Progenitor cell of endocrine pancreas (in vitro differentiated cells): ENCODE measurements around the gene DAB2. TPM values are rescaled to one million over a fixed set of nuclear protein-coding genes. Genes with fewer than 3 reads are reported as not detected.
A peak's percentile ranks its signal among the peaks of the same experiment; 100 is the strongest.

Source experiments
- DNase-seq: peaks from one replicate; pipeline ENCODE4 v3.0.0; 2021; ENCODE audit warnings: low spot score; ENCODE audit not compliant: unreplicated experiment
- H3K27ac Mint-ChIP-seq: 2 replicates; pipeline ENCODE4 v1.8.0; 2021; ENCODE audit warnings: mild to moderate bottlenecking, moderate library complexity, mixed read lengths
- H3K27me3 Mint-ChIP-seq: 2 replicates; pipeline ENCODE4 v1.8.0; 2021; ENCODE audit warnings: mixed read lengths
- H3K36me3 Mint-ChIP-seq: 2 replicates; pipeline ENCODE4 v1.8.0; 2022; ENCODE audit warnings: mixed read lengths; ENCODE audit not compliant: insufficient read depth
- H3K4me1 Mint-ChIP-seq: 2 replicates; pipeline ENCODE4 v1.8.0; 2021; ENCODE audit warnings: low read depth, mixed read lengths
- H3K4me3 Mint-ChIP-seq: 2 replicates; pipeline ENCODE4 v1.8.0; 2021; ENCODE audit warnings: low read depth, mild to moderate bottlenecking, moderate library complexity, mixed read lengths
- H3K9me3 Mint-ChIP-seq: 2 replicates; pipeline ENCODE4 v1.8.0; 2021; ENCODE audit warnings: low read depth, mixed read lengths
- CTCF ChIP-seq: fragments of 200-600 bp; sonication (generic); IDR thresholded peaks from one replicate; pipeline ENCODE4 v1.5.0; 2021; ENCODE audit warnings: antibody characterized with exemption, mild to moderate bottlenecking; ENCODE audit not compliant: unreplicated experiment
- total RNA-seq: library from RNA; stranded (reverse); gene quantifications from 2 replicates; pipeline ENCODE4 v1.2.1, GENCODE V29; 2021

Gene DAB2
- total RNA-seq, 1 donor from 2014 or later: 46.0 TPM

DNA sequence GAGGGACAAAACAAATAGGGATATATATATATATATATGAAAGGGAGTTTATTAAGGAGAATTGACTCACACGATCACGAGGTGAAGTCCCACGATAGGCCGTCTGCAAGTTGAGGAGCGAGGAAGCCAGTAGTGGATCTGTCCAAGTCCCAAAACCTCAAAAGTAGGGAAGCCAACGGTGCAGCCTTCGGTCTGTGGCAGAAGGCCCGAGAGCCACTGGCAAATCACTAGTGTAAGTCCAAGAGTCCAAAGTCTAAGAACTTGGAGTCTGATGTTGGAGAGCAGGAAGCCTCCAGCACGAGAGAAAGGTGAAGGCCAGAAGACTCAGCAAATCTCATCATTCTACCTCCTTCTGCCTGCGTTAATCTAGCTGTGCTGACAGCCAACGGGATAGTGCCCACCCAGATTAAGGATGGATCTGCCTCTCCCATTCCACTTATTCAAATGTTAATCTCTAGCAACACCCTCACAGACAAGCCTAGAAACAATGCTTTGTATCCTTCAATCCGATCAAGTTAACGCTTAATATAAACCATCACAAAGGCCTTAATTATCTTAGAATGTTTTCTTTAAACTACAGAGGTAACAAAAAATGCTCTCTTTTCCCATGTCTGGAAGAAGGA lies 23.8 kb upstream of the DAB2 start:
- no peak for TF ChIP-seq CTCF
- no peaks in the 10 kb centered on the region for H3K27me3 Mint-ChIP-seq
- peaks cover 3% of the 10 kb centered on the region for H3K36me3 Mint-ChIP-seq
- H3K27ac Mint-ChIP-seq: peak overlapping the region; percentile 89
- H3K4me3 Mint-ChIP-seq: no peak overlapping the region
- DNase-seq: no peak
- no peaks in the 10 kb centered on the region for H3K9me3 Mint-ChIP-seq
- peaks cover 33% of the 10 kb centered on the region for H3K4me1 Mint-ChIP-seq

DNA sequence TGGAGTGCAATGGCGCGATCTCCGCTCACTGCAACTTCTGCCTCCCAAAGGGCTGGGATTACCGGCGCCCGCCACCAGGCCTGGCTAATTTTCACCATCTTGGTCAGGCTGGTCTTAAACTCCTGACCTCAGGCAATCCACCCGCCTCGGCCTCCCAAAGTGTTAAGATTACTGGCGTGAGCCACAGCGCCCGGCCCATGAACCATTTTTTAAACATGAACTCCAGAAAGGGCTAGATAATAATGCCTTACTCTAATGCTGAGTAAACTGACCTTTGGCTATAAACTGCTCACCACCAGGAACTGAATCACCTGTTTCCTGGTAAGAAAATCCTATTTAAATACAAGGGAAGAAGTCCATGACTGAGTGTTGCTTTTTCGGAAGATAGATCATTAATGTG lies 23.2 kb upstream of the DAB2 start:
- Mint-ChIP-seq H3K27me3 (no peaks in the 10 kb centered on the region), H3K36me3 (peaks cover 3% of the 10 kb centered on the region), H3K4me1 (peaks cover 26% of the 10 kb centered on the region), H3K4me3 (no peak overlapping the region), H3K27ac (no peak overlapping the region), H3K9me3 (no peaks in the 10 kb centered on the region)
- TF ChIP-seq CTCF: no peak
- no peak for DNase-seq

GRCh38 chr5:39447059-39447458 lies 22.3 kb upstream of the DAB2 start:
- peaks cover 25% of the 10 kb centered on the region for H3K4me1 Mint-ChIP-seq
- H3K27ac Mint-ChIP-seq: no peak overlapping the region
- peaks cover 3% of the 10 kb centered on the region for H3K27me3 Mint-ChIP-seq
- no peaks in the 10 kb centered on the region for H3K9me3 Mint-ChIP-seq
- DNase-seq: no peak
- no peak overlapping the region for H3K4me3 Mint-ChIP-seq
- peaks cover 3% of the 10 kb centered on the region for H3K36me3 Mint-ChIP-seq
- TF ChIP-seq CTCF: no peak

- Mint-ChIP-seq H3K4me3 (no peak overlapping the region), H3K27me3 (peaks cover 3% of the 10 kb centered on the region), H3K4me1 (peaks cover 22% of the 10 kb centered on the region), H3K9me3 (no peaks in the 10 kb centered on the region), H3K36me3 (peaks cover 3% of the 10 kb centered on the region), H3K27ac (peak overlapping the region; percentile 3)
- no peak for TF ChIP-seq CTCF
- no peak for DNase-seq
Observed at GRCh38 chr5:39446231-39446630, 21.5 kb upstream of the DAB2 start.

DNA sequence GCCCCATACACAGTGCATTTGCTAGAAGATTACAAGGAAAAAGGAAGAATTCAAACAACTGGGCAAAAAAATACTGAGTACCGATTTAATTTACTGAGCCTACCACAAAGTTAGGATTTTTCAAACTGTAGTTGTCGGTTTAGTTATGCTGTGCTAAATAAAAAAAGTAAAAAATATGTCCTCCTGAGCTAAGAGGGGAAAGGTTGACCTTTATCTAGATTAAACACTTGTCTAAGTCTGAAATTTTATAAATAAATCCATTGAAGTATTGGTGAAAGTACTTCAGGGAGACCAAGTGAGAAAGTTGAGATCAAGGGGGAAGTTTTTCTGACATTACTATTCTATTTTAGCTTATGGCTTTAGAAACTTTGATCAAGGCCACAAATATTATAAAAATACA lies 19.1 kb upstream of the DAB2 start:
- Mint-ChIP-seq H3K9me3 (no peaks in the 10 kb centered on the region), H3K36me3 (peaks cover 3% of the 10 kb centered on the region)
- no peak for TF ChIP-seq CTCF

More for the DNA sequence above, 19.1 kb upstream of the DAB2 start:
- peaks cover 10% of the 10 kb centered on the region for H3K4me1 Mint-ChIP-seq
- DNase-seq: no peak
- peak overlapping the region; percentile 59 for H3K27ac Mint-ChIP-seq
- H3K4me3 Mint-ChIP-seq: no peak overlapping the region
- H3K27me3 Mint-ChIP-seq: peaks cover 3% of the 10 kb centered on the region
